GM06990 (cell line): Measurements from ENCODE around the gene OTOF.

ENCODE experiments used
- DNase-seq: peaks from one replicate; pipeline ENCODE4 v3.0.0-alpha.2; 2011; ENCODE audit not compliant: insufficient read length; ENCODE audit errors: extremely low read depth
- H3K27me3 ChIP-seq: replicated peaks from 2 replicates; pipeline ENCODE4 v1.6.0; 2011; ENCODE audit warnings: low read length; ENCODE audit not compliant: control insufficient read depth, insufficient read depth
- H3K36me3 ChIP-seq: 2 replicates; pipeline ENCODE4 v1.5.1; 2011; ENCODE audit warnings: low read length; ENCODE audit not compliant: control insufficient read depth, insufficient read depth
- H3K4me3 ChIP-seq: replicated peaks from 2 replicates; pipeline ENCODE4 v1.5.1; 2011; ENCODE audit warnings: low read depth, mild to moderate bottlenecking, control low read depth, low read length
- TF ChIP-seq, protein P1 (sequence below): IDR thresholded peaks from 2 replicates; pipeline ENCODE4 v1.5.1; 2011; ENCODE audit warnings: low read length, control low read depth, mild to moderate bottlenecking, inconsistent platforms; ENCODE audit not compliant: insufficient read depth, poor library complexity, severe bottlenecking

The OTOF gene

DNA sequence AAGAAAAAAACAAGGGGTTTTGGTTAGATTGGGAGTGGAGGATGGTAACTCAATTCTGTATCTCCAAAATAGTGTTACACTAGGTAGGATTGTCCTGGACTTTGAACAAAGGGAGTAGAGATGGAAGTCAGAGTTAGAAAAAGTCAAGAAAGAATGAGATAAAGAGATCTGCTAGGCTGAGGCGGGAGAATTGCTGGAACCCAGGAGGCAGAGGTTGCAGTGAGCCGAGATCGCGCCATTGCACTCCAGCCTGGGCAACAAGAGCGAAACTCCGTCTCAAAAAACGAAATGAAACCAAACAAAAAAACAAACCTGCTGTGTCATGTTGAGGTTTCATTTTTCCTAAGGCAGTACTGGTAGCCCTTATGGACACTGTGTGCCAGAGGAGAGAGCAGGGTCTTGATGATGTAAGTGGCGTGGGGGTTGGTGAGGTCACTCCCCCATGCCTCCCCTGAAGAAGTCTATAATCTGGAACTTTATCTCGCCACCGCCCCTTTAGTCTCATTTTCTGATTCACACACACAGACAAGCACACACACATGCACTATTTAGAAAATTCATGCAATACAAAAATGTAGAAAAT is 65.7 kb downstream of the OTOF start:
- peak; percentile 26 for DNase-seq
- peak overlapping the region; percentile 49 for H3K4me3 ChIP-seq

DNA sequence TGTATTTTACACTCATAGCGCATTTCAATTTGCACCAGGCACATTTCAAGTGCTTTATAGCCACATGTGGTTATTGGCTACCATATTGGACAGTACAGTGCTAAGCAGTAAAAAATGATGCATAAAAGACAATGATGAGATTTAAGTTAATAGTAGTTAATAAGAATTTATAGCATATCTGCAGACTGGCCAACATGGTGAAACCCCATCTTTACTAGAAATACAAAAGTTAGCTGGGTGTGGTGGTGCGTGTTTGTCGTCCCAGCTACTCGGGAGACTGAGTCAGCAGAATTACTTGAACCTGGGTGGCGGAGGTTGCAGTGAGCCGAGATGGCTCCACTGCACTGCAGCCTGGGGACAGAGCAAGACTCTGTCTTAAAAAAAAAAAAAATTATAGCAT is 66.5 kb downstream of the OTOF start:
- Histone ChIP-seq H3K27me3 (no peaks in the 10 kb centered on the region), H3K36me3 (no peaks in the 10 kb centered on the region), H3K4me3 (no peak overlapping the region)
- no peak for DNase-seq
- TF ChIP-seq, protein P1, sequence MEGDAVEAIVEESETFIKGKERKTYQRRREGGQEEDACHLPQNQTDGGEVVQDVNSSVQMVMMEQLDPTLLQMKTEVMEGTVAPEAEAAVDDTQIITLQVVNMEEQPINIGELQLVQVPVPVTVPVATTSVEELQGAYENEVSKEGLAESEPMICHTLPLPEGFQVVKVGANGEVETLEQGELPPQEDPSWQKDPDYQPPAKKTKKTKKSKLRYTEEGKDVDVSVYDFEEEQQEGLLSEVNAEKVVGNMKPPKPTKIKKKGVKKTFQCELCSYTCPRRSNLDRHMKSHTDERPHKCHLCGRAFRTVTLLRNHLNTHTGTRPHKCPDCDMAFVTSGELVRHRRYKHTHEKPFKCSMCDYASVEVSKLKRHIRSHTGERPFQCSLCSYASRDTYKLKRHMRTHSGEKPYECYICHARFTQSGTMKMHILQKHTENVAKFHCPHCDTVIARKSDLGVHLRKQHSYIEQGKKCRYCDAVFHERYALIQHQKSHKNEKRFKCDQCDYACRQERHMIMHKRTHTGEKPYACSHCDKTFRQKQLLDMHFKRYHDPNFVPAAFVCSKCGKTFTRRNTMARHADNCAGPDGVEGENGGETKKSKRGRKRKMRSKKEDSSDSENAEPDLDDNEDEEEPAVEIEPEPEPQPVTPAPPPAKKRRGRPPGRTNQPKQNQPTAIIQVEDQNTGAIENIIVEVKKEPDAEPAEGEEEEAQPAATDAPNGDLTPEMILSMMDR, result no peak

More for the DNA sequence above, 65.7 kb downstream of the OTOF start:
- TF ChIP-seq, protein P1, result no peak
- Histone ChIP-seq H3K27me3 (no peaks in the 10 kb centered on the region), H3K36me3 (no peaks in the 10 kb centered on the region)

DNA sequence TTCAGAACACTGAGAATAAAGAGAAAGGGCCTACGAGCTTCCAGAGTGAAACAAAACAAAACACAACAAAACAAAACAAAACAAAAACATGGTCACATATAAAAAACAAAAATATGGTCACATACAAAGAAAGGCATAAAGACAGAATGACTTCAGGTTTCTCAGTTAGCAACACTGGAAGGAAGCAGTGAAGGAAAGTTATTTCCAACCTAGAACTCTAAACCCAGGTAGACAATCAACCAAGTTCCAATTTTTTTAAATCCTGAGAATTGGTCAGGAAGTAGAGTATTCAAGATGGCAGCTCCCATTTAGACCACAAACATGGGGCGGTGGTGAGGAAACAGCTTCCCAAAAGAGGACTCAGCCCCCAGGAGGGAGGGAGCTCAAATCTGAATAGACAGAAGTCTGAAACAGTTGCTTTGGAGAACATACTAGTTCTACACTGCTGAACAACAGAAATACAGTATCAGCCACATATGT is 67.1 kb downstream of the OTOF start:
- no peak overlapping the region for H3K4me3 ChIP-seq
- H3K36me3 ChIP-seq, result no peaks in the 10 kb centered on the region
- DNase-seq, result no peak
- TF ChIP-seq, protein P1, result no peak
- H3K27me3 ChIP-seq, result no peaks in the 10 kb centered on the region

DNA sequence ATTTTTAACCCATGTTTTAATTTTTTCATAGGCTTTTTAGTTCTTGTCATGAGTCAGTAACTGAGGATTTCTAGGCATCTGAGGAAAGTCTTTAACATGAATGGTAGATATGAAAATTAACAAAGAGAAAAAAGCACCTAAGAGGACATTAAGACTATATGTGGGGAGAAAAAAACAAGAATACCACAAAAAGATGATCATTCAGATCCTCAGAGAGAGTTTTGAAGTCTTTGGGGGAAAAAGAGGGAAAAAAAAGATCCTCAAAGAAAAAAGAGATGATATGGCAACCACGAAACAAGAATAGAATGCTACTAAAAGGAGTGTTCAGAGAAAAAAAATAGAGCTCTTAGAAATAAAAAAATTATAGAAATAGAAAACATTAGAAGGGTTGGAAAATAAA is 68.1 kb downstream of the OTOF start:
- Histone ChIP-seq H3K36me3 (no peaks in the 10 kb centered on the region), H3K4me3 (no peak overlapping the region), H3K27me3 (no peaks in the 10 kb centered on the region)
- DNase-seq, result no peak
- TF ChIP-seq, protein P1, result no peak

DNA sequence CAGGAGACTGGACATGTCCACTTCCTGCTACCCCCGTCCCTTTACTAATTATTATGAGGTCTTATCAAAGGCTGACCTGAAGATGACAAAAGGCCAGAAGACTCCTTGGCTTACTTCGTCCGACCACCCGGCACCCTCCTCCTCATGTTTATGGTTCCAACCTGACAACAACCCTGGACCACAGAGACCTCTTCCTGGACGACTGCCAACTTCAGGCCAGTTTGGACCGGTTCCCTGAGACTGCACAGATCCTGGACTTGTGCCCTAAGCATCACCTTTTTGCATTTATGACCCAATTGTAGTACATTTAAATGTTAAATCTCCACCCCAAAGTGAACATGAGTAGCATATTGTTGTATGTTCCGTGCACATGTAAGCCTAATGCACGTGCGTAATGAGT is 70.4 kb downstream of the OTOF start:
- TF ChIP-seq, protein P1, result no peak
- no peaks in the 10 kb centered on the region for H3K36me3 ChIP-seq
- H3K27me3 ChIP-seq, result no peaks in the 10 kb centered on the region
- no peak overlapping the region for H3K4me3 ChIP-seq
- DNase-seq, result no peak
